ENCODE data around the gene GRWD1. TPM values are rescaled to one million over a fixed set of nuclear protein-coding genes. Genes with fewer than 3 reads are reported as not detected.

The GRWD1 gene
- total RNA-seq, 1 donor = 34.1 TPM

GRCh38 chr19:48421548-48421947 lies 24.2 kb upstream of the GRWD1 start:
- peak; percentile 52 for DNase-seq (ENCODE audit: low read depth)
- no peak overlapping the region for H3K4me3 ChIP-seq (ENCODE audit: low read depth, low read length)
- TF ChIP-seq, protein P1, sequence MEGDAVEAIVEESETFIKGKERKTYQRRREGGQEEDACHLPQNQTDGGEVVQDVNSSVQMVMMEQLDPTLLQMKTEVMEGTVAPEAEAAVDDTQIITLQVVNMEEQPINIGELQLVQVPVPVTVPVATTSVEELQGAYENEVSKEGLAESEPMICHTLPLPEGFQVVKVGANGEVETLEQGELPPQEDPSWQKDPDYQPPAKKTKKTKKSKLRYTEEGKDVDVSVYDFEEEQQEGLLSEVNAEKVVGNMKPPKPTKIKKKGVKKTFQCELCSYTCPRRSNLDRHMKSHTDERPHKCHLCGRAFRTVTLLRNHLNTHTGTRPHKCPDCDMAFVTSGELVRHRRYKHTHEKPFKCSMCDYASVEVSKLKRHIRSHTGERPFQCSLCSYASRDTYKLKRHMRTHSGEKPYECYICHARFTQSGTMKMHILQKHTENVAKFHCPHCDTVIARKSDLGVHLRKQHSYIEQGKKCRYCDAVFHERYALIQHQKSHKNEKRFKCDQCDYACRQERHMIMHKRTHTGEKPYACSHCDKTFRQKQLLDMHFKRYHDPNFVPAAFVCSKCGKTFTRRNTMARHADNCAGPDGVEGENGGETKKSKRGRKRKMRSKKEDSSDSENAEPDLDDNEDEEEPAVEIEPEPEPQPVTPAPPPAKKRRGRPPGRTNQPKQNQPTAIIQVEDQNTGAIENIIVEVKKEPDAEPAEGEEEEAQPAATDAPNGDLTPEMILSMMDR (IDR thresholded peaks at IDR 0.05; ENCODE audit: insufficient read depth, low read length) = no peak

DNA sequence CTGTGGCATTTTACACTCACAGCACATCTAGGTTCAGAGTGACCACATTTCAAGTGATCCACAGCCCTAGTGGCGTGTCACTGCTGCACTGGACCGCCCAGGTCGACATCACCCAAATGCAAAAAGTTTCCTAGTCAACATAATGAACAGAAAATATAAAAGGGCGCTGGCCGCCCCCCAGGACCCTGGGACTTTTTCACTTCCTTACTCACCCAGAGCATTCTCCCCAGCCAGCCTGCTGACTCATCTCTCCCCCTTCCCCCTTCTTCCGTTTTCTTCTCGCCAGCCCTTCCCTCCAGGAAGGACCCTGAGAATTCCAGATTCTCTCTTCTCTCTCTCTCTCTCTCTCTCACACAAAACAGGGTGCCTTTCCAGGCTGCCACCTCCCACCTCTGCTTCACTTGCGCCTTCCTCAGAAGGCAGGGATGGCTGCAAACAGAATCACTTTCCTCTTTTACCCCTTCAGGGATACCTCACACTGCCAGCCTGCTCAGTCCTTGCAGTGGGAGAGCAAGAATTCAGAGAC lies 21.0 kb upstream of the GRWD1 start:
- peak; percentile 56 for DNase-seq (ENCODE audit: low read depth)

GRCh38 chr19:48428670-48429069 lies 17.1 kb upstream of the GRWD1 start:
- H3K4me3 ChIP-seq (ENCODE audit: low read depth, low read length) = no peak overlapping the region
- no peak for DNase-seq (ENCODE audit: low read depth)
- TF ChIP-seq, protein P1 (IDR thresholded peaks at IDR 0.05; ENCODE audit: insufficient read depth, low read length) = no peak

More for the DNA sequence above, 21.0 kb upstream of the GRWD1 start:
- TF ChIP-seq, protein P1 (IDR thresholded peaks at IDR 0.05; ENCODE audit: insufficient read depth, low read length) = no peak
- no peak overlapping the region for H3K4me3 ChIP-seq (ENCODE audit: low read depth, low read length)

GRCh38 chr19:48433337-48433736 lies 12.4 kb upstream of the GRWD1 start:
- TF ChIP-seq, protein P1 (IDR thresholded peaks at IDR 0.05; ENCODE audit: insufficient read depth, low read length) = peak; percentile 11
- H3K4me3 ChIP-seq (ENCODE audit: low read depth, low read length) = no peak overlapping the region
- DNase-seq (ENCODE audit: low read depth) = no peak

DNA sequence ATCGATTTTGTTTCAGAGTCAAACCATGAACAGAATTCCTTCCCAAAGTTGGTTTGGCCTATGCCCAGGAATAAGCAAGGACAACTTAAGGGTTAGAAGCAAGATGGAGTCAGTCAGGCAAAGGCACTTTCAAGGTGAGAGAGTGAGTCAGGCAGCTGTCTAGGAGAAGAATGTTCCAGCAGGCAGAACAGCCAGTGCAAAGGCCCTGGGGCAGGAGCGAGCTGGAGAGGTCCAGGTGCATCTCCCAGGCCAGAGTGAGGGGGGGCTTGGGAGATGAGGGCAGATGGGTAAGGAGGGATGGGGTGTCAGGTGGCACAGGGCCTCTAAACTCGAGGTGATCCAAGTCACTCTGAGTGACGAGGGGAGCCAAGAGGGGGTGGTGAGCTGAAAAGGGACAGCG lies 9.2 kb upstream of the GRWD1 start:
- DNase-seq (ENCODE audit: low read depth) = no peak
- TF ChIP-seq, protein P1 (IDR thresholded peaks at IDR 0.05; ENCODE audit: insufficient read depth, low read length) = no peak
- H3K4me3 ChIP-seq (ENCODE audit: low read depth, low read length) = no peak overlapping the region

GRCh38 chr19:48441360-48442050 lies 4.3 kb upstream of the GRWD1 start:
- DNase-seq (ENCODE audit: low read depth) = no peak
- TF ChIP-seq, protein P1 (IDR thresholded peaks at IDR 0.05; ENCODE audit: insufficient read depth, low read length) = no peak
- H3K4me3 ChIP-seq (ENCODE audit: low read depth, low read length) = no peak overlapping the region

All from fibroblast of the aortic adventitia (primary cell).